Upper lobe of left lung (tissue), 4 donors: ENCODE results near the gene FAXC.

ENCODE experiments used
- CTCF ChIP-seq, 6 experiments: fragments of 450-650 bp in 4 of 6; fragments of 200-600 bp in 2 of 6; sonication (generic) in 2 of 6; IDR thresholded peaks; one replicate each; pipeline ENCODE4 v1.5.1; 2016 to 2019; ENCODE audit warnings: antibody characterized with exemption in 6 of 6
- EP300 ChIP-seq, 4 donors: sonication (generic); formaldehyde crosslinking; IDR thresholded peaks; one replicate each; pipeline ENCODE4 v1.5.1; 2017; ENCODE audit warnings: antibody characterized with exemption in 4 of 4, control low read depth in 2 of 4
- POLR2A ChIP-seq, 4 donors: fragments of 450-650 bp; IDR thresholded peaks; one replicate each; pipeline ENCODE4 v1.5.1; 2016 to 2017; ENCODE audit warnings: antibody characterized with exemption in 4 of 4, mild to moderate bottlenecking in 2 of 4
- POLR2AphosphoS5 ChIP-seq, 2 donors: sonication (generic); formaldehyde crosslinking; IDR thresholded peaks; one replicate each; pipeline ENCODE4 v1.5.1; 2017; ENCODE audit warnings: antibody characterized with exemption in 2 of 2

GRCh38 chr6:99296261-99296660, 53.2 kb downstream of the FAXC start:
- TF ChIP-seq CTCF (IDR thresholded peaks at IDR 0.05) (no peak), POLR2A (IDR thresholded peaks at IDR 0.05) (no peak), EP300 (IDR thresholded peaks at IDR 0.05) (no peak), POLR2AphosphoS5 (IDR thresholded peaks at IDR 0.05) (no peak)
